HG02623 (cell line): ENCODE measurements around the gene VAPA.

Experiments used
- ATAC-seq: cut with Tn5 transposase; IDR thresholded peaks from one replicate; pipeline ENCODE4 v1.9.1; 2021; ENCODE audit warnings: moderate library complexity; ENCODE audit not compliant: unreplicated experiment

The VAPA gene

DNA sequence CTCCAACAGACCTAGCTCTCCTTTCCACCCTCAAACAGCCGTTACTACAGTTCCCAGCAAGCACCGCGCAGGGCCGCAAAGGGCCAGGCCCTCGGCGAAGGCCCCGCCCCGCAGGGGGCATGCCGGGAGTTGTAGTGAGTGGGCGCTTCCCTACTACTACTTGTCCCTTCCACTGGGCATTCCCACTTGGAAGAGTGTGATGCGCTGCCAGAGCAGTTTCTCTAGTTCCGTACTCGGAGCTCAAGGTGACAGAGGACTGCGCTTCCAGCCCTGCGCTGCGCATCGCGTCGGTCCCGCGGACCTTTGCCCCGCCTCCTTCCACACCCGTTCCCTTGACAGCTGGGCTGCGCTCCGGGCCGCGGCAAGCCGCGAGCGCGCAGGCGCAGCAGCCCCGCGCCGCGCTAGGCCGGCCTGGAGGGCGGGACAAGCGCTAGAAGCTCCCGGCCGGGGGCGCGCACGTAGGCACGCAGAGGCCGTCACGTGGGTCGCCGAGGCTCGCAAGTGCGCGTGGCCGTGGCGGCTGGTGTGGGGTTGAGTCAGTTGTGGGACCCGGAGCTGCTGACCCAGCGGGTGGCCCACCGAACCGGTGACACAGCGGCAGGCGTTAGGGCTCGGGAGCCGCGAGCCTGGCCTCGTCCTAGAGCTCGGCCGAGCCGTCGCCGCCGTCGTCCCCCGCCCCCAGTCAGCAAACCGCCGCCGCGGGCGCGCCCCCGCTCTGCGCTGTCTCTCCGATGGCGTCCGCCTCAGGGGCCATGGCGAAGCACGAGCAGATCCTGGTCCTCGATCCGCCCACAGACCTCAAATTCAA lies at the start of gene VAPA:
VAPA (plus strand) TSS at position 491 of the 808 bp plus-strand sequence; CDS start at position 732, 241 bp downstream.
- peak; percentile 74 for ATAC-seq

DNA sequence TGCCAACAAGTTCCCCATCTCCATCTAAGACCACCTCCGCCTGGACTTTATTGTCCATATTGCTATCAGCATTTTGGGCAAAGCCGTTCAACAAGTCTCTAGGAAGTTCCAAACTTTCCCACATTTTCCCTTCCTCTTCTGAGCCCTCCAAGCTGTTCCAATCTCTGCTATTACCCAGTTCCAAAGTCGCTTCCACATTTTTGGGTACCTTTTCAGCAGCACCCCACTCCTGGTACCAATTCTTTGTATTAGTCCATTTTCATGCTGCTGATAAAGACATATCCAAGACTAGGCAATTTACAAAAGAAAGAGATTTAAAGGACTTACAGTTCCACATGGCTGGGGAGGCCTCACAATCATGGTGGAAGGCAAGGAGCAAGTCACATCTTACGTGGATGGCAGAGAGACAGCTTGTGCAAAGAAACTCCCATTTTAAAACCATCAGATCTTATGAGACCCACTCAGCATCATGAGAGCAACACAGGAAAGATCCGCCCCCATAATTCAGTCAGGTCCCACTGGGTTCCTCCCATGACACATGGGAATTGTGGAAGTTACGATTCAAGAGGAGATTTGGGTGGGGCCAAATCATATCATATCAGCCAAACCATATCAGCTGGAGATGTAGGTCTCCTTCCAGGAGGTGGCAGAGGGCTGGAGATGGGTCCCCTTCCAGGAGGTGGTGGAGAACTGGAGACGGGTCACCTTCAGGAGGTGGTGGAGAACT lies 47.9 kb upstream of the VAPA start:
- no peak for ATAC-seq

- no peak for ATAC-seq
Measured at GRCh38 chr18:9866627-9867026, 47.2 kb upstream of the VAPA start.

- ATAC-seq = no peak
Measured at GRCh38 chr18:9867071-9867594, 46.7 kb upstream of the VAPA start.

GRCh38 chr18:9868857-9869714 lies 44.7 kb upstream of the VAPA start:
- ATAC-seq = no peak

GRCh38 chr18:9869715-9870430 lies 43.9 kb upstream of the VAPA start:
- no peak for ATAC-seq

- no peak for ATAC-seq
Measured at GRCh38 chr18:9870431-9871008, 43.3 kb upstream of the VAPA start.

DNA sequence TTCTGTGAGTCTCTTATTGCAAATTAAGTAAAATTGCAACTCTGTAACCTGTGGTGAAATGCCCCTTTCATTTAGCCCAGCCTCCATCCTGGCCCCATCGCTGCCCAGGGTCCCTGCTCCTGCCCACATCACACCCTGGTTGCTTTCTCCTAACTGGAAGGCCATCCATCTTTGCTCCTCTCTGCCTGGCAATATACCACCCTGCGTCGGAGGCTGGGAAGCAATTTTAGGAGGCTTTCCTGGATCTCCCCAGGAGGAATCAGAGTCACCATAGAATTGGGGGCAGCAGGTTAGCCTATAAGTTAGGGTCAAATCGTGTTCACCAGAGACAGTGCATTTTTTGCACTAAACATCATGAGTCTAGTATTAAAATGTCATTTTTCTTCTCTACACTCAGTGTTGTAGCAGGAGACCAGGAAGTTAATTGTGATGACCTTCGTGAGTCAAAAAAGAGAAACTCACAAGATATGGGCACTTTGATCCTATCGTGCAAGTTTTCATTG lies 42.5 kb upstream of the VAPA start:
- ATAC-seq = no peak

GRCh38 chr18:9872823-9873222 lies 41.0 kb upstream of the VAPA start:
- no peak for ATAC-seq

DNA sequence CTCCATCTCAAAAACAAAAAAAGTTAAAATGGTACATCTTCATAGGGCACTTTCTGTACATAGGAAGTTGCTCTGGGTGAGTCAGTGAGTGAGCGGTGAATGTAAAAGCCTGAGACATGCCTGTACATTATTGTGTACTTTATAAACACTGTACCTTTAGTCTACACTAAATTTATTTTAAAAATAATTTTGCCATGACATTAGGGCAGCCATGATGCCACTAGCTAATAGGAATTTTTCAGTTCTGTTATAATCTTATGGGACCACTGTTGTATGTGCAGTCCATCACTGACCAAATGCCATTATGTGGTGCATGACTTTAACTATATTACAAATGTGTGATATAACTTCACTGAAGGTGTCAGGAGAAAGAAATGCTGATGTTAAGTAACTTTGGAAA lies 39.1 kb upstream of the VAPA start:
- no peak for ATAC-seq

- ATAC-seq = no peak
Measured at GRCh38 chr18:9876212-9876866, 37.5 kb upstream of the VAPA start.

GRCh38 chr18:9876867-9877654 lies 36.8 kb upstream of the VAPA start:
- no peak for ATAC-seq

DNA sequence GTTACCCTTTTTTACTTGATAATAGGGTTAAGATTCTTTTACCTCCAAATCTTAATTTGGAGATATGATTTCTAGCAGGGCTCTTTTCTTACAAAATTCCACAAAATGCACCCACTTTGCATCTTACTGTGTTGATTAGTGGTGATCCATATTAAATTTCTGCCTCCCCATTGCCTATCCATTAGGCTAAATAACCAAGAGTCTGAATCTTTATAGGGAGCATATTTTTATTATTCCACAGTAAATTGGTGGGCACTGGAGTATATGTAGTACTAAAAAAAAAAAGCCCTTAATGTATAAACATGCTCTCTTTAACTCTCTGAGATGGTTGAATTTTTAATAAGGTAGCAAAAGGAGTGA lies 36.2 kb upstream of the VAPA start:
- no peak for ATAC-seq

- ATAC-seq = no peak
Measured at GRCh38 chr18:9878095-9878494, 35.7 kb upstream of the VAPA start.

DNA sequence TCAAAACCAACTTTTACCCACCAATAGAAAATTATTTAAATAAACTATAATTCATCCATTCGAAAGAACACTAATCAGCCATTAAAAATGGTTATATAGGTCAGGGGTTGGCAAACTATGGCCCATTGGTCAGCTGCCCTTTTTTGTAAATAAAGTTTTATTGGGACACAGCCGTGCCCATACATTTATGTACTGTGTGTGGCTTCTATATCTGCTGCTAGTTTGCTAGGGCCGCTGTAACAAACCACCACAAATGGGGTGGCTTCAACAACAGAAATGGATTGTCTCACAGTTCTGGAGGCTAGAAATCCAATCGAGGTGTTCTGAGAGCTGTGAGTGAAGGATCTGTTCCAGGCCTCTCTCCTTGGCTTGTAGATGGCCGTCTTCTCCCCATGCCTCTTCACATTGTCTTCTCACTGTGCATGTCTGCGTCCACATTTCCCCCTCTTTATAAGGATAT lies 35.0 kb upstream of the VAPA start:
- ATAC-seq = no peak

- no peak for ATAC-seq
Measured at GRCh38 chr18:9884090-9884489, 29.7 kb upstream of the VAPA start.

DNA sequence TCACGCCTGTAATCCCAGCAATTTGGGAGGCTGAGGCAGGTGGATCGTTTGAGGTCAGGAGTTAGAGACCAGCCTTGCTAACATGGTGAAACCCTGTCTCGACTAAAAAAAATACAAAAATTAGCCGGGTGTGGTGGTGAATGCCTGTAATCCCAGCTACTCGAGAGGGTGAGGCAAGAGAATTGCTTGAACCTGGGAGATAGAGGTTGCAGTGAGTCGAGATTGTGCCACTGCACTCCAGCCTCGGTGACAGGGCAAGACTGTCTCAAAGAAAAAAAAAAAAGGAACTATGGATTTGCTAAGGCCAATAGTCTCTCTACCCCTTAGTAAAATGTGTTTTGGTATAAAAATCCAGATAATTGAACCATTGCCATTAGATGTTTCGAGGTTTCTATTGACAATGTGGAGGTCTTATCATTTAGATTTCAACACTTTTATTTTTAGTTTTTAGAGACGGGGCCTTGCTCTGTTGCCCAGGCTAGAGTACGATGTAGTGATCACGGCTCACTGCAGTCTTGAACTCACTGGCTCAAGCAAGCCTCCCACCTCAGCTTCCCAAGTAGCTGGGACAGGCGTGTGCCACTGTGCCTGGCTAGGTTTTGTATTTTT lies 29.2 kb upstream of the VAPA start:
- no peak for ATAC-seq
